HEK293 (cell line): ENCODE measurements around the gene FDXR.

Experiments used
- CTCF ChIA-PET: fragments of 350-600 bp; formaldehyde crosslinking; extraction: SDS; loops from one replicate; lab custom pipeline; 2021; ENCODE audit warnings: antibody characterized with exemption; lab: Yijun Ruan, JAX
- POLR2A ChIA-PET: fragments of 300-600 bp; formaldehyde crosslinking; extraction: SDS; loops from one replicate; lab custom pipeline; 2020; ENCODE audit warnings: antibody characterized with exemption, inconsistent platforms; lab: Yijun Ruan, JAX
- H3K27ac ChIP-seq: fragments of 200-500 bp; sonication (Bioruptor generic); 2 replicates; pipeline ENCODE4 v1.5.1; 2014; ENCODE audit warnings: low read depth, low read length, control low read depth, inconsistent platforms; ENCODE audit errors: extremely low read depth
- H3K36me3 ChIP-seq, 2 experiments: fragments of 200-500 bp in 1 of 2; sonication (Bioruptor generic) in 1 of 2; 1 replicate in 1 of 2; 2 replicates in 1 of 2; pipeline ENCODE4 v1.5.1; 2014 to 2017; ENCODE audit warnings: inconsistent platforms in 2 of 2, low read length in 2 of 2; ENCODE audit not compliant: control insufficient read depth in 2 of 2, insufficient read depth in 1 of 2
- H3K4me1 ChIP-seq: fragments of 200-500 bp; sonication (Bioruptor generic); 2 replicates; pipeline ENCODE4 v1.5.1; 2014; ENCODE audit warnings: mild to moderate bottlenecking, low read length, inconsistent platforms; ENCODE audit not compliant: control insufficient read depth, insufficient read depth
- H3K4me3 ChIP-seq: 2 replicates; pipeline ENCODE4 v1.5.1; 2011; ENCODE audit warnings: low read depth, mild to moderate bottlenecking, control low read depth, low read length, moderate library complexity
- H3K9me3 ChIP-seq: fragments of 200-500 bp; sonication (Bioruptor generic); 2 replicates; pipeline ENCODE4 v1.5.1; 2014; ENCODE audit warnings: low read depth, low read length, inconsistent platforms; ENCODE audit not compliant: control insufficient read depth, insufficient read depth
- CTCF ChIP-seq: fragments of 450-650 bp; formaldehyde crosslinking; IDR thresholded peaks from 2 replicates; pipeline ENCODE4 v1.5.1; 2016; ENCODE audit warnings: missing biosample characterization, missing genetic modification characterization
- HOXA7 ChIP-seq: sonication (generic); formaldehyde crosslinking; IDR thresholded peaks from 2 replicates; pipeline ENCODE4 v1.8.1; 2022; ENCODE audit warnings: missing genetic modification reagents, borderline replicate concordance
- KLF8 ChIP-seq: fragments of 450-650 bp; formaldehyde crosslinking; IDR thresholded peaks from 2 replicates; pipeline ENCODE4 v1.5.1; 2016; ENCODE audit warnings: missing biosample characterization, missing genetic modification characterization
- KLF9 ChIP-seq: fragments of 450-650 bp; formaldehyde crosslinking; IDR thresholded peaks from 2 replicates; pipeline ENCODE4 v1.5.1; 2016; ENCODE audit warnings: missing biosample characterization, missing genetic modification characterization, low read depth
- MYNN ChIP-seq: fragments of 450-650 bp; formaldehyde crosslinking; IDR thresholded peaks from 2 replicates; pipeline ENCODE4 v1.5.1; 2016; ENCODE audit warnings: missing biosample characterization, missing genetic modification characterization, borderline replicate concordance
- OVOL3 ChIP-seq: fragments of 450-650 bp; formaldehyde crosslinking; IDR thresholded peaks from 2 replicates; pipeline ENCODE4 v1.5.1; 2016; ENCODE audit warnings: missing biosample characterization, missing genetic modification characterization
- PRDM4 ChIP-seq: fragments of 450-650 bp; formaldehyde crosslinking; IDR thresholded peaks from 2 replicates; pipeline ENCODE4 v1.5.1; 2017; ENCODE audit warnings: missing biosample characterization, missing genetic modification characterization
- SETDB1 ChIP-seq: IDR thresholded peaks from one replicate; pipeline ENCODE4 v1.6.1; 2017; ENCODE audit warnings: mild to moderate bottlenecking, low read length, moderate library complexity, mixed read lengths; ENCODE audit not compliant: insufficient read length
- SP3 ChIP-seq: fragments of 450-650 bp; formaldehyde crosslinking; IDR thresholded peaks from 2 replicates; pipeline ENCODE4 v1.5.1; 2016; ENCODE audit warnings: missing biosample characterization, missing genetic modification characterization
- YY1 ChIP-seq: fragments of 450-650 bp; formaldehyde crosslinking; IDR thresholded peaks from 2 replicates; pipeline ENCODE4 v1.5.1; 2018; ENCODE audit warnings: missing biosample characterization, missing genetic modification characterization
- YY2 ChIP-seq: fragments of 450-650 bp; formaldehyde crosslinking; IDR thresholded peaks from 2 replicates; pipeline ENCODE4 v1.5.1; 2016; ENCODE audit warnings: missing biosample characterization, missing genetic modification characterization
- ZBTB20 ChIP-seq: fragments of 450-650 bp; formaldehyde crosslinking; IDR thresholded peaks from 2 replicates; pipeline ENCODE4 v1.5.1; 2016; ENCODE audit warnings: missing biosample characterization, missing genetic modification characterization
- ZFHX2 ChIP-seq: fragments of 450-650 bp; formaldehyde crosslinking; conservative IDR thresholded peaks from 2 replicates; pipeline ENCODE4 v1.5.1; 2016; ENCODE audit warnings: missing biosample characterization, missing genetic modification characterization
- ZNF350 ChIP-seq: fragments of 450-650 bp; formaldehyde crosslinking; IDR thresholded peaks from 2 replicates; pipeline ENCODE4 v1.5.0; 2017; ENCODE audit warnings: missing biosample characterization, mild to moderate bottlenecking, missing genetic modification characterization
- ZNF394 ChIP-seq: fragments of 450-650 bp; formaldehyde crosslinking; IDR thresholded peaks from 2 replicates; pipeline ENCODE4 v1.5.1; 2016; ENCODE audit warnings: missing biosample characterization, missing genetic modification characterization, mild to moderate bottlenecking, moderate library complexity, borderline replicate concordance
- ZNF501 ChIP-seq: fragments of 450-650 bp; formaldehyde crosslinking; IDR thresholded peaks from 2 replicates; pipeline ENCODE4 v1.5.1; 2016; ENCODE audit warnings: missing biosample characterization, missing genetic modification characterization
- ZNF514 ChIP-seq: fragments of 450-650 bp; formaldehyde crosslinking; IDR thresholded peaks from 2 replicates; pipeline ENCODE4 v1.5.1; 2016; ENCODE audit warnings: missing biosample characterization, missing genetic modification characterization
- ZNF580 ChIP-seq: fragments of 450-650 bp; formaldehyde crosslinking; IDR thresholded peaks from 2 replicates; pipeline ENCODE4 v1.5.1; 2016; ENCODE audit warnings: missing biosample characterization, missing genetic modification characterization
- ZNF785 ChIP-seq: fragments of 450-650 bp; formaldehyde crosslinking; IDR thresholded peaks from 2 replicates; pipeline ENCODE4 v1.5.1; 2016; ENCODE audit warnings: missing biosample characterization, missing genetic modification characterization
- ZSCAN23 ChIP-seq: fragments of 450-650 bp; formaldehyde crosslinking; IDR thresholded peaks from 2 replicates; pipeline ENCODE4 v1.5.1; 2016; ENCODE audit warnings: missing biosample characterization, missing genetic modification characterization
- TF ChIP-seq, protein P1 (sequence below): fragments of 450-650 bp; formaldehyde crosslinking; IDR thresholded peaks from 2 replicates; pipeline ENCODE4 v1.5.1; 2016; ENCODE audit warnings: missing biosample characterization, missing genetic modification characterization
- TF ChIP-seq, protein P2 (sequence below): fragments of 450-650 bp; formaldehyde crosslinking; IDR thresholded peaks from 2 replicates; pipeline ENCODE4 v1.5.1; 2016; ENCODE audit warnings: missing biosample characterization, missing genetic modification characterization, low read depth

Gene FDXR

DNA sequence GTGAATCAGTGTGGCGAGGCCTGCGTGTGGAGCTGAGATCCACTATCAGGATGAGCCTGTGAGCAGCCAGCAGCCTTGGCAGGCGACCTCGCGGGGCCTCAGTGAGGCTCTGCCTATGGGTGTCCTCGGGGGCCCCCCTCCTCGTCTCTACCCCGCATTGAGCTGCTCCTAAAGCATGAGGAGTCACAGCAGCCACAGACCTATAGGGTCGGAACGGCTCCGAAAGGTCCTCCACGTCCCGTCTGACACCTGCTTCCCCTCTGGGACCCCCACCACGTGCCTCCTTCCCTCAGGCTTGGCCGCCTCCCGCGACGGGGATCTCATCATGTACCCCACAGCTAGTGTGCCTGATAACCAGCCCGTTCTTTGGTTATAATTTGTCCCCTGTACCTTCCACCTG, 41.9 kb downstream of the FDXR start:
- TF ChIP-seq ZNF514 (tag by site-specific recombination) (no peak), YY2 (no peak)
- no peak overlapping the region for H3K4me3 ChIP-seq
- ChIA-PET POLR2A (interaction anchor here (0.6 kb wide), 1 partner anchor 42 kb away, joined by 4 read pairs; no protein-coding TSS in a partner anchor), CTCF (interaction anchor here (0.7 to 2.8 kb wide), 4 partner anchors 12 to 31 kb away, joined by 3 to 13 read pairs (median 4); no protein-coding TSS in a partner anchor)
- no peaks in the 10 kb centered on the region for H3K9me3 ChIP-seq
- H3K27ac ChIP-seq: no peak overlapping the region
- H3K36me3 ChIP-seq: peaks cover 0 to 21% of the 10 kb centered on the region in 2 experiments; a peak in 1 of 3 replicates
- no peaks in the 10 kb centered on the region for H3K4me1 ChIP-seq

- no peaks in the 10 kb centered on the region for H3K9me3 ChIP-seq
- no peak overlapping the region for H3K4me3 ChIP-seq
- H3K36me3 ChIP-seq: peaks cover 0 to 36% of the 10 kb centered on the region in 2 experiments; a peak in 1 of 3 replicates
- POLR2A ChIA-PET: no interaction called here
- no peaks in the 10 kb centered on the region for H3K4me1 ChIP-seq
- TF ChIP-seq YY1 (no peak), SETDB1 (no peak), KLF9 (no peak), ZNF501 (no peak), HOXA7 (no peak), ZBTB20 (tag by site-specific recombination) (no peak), ZFHX2 (tag by site-specific recombination) (no peak), CTCF (tag by site-specific recombination) (no peak), SP3 (tag by site-specific recombination) (no peak), ZNF580 (tag by site-specific recombination) (no peak), ZNF350 (tag by site-specific recombination) (no peak), KLF8 (tag by site-specific recombination) (no peak), OVOL3 (no peak), ZNF394 (no peak), ZNF785 (tag by site-specific recombination) (no peak), ZSCAN23 (tag by site-specific recombination) (no peak), MYNN (tag by site-specific recombination) (no peak), PRDM4 (tag by site-specific recombination) (no peak)
- TF ChIP-seq, protein P1, sequence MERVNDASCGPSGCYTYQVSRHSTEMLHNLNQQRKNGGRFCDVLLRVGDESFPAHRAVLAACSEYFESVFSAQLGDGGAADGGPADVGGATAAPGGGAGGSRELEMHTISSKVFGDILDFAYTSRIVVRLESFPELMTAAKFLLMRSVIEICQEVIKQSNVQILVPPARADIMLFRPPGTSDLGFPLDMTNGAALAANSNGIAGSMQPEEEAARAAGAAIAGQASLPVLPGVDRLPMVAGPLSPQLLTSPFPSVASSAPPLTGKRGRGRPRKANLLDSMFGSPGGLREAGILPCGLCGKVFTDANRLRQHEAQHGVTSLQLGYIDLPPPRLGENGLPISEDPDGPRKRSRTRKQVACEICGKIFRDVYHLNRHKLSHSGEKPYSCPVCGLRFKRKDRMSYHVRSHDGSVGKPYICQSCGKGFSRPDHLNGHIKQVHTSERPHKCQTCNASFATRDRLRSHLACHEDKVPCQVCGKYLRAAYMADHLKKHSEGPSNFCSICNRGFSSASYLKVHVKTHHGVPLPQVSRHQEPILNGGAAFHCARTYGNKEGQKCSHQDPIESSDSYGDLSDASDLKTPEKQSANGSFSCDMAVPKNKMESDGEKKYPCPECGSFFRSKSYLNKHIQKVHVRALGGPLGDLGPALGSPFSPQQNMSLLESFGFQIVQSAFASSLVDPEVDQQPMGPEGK (tag by site-specific recombination): no peak
- TF ChIP-seq, protein P2, sequence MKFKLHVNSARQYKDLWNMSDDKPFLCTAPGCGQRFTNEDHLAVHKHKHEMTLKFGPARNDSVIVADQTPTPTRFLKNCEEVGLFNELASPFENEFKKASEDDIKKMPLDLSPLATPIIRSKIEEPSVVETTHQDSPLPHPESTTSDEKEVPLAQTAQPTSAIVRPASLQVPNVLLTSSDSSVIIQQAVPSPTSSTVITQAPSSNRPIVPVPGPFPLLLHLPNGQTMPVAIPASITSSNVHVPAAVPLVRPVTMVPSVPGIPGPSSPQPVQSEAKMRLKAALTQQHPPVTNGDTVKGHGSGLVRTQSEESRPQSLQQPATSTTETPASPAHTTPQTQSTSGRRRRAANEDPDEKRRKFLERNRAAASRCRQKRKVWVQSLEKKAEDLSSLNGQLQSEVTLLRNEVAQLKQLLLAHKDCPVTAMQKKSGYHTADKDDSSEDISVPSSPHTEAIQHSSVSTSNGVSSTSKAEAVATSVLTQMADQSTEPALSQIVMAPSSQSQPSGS (tag by site-specific recombination): no peak
- CTCF ChIA-PET: interaction anchor here (1.0 to 1.2 kb wide), 3 partner anchors 15 to 37 kb away, joined by 5 to 8 read pairs (median 5); no protein-coding TSS in a partner anchor
- H3K27ac ChIP-seq: no peak overlapping the region
These were observed 45.0 kb downstream of the FDXR start for GRCh38 chr17:74827800-74828199.
